Karpas-422 (cell line): ENCODE measurements around the gene ERBB3. TPM values are rescaled to one million over a fixed set of nuclear protein-coding genes. Genes with fewer than 3 reads are reported as not detected.

ENCODE experiments used
- DNase-seq: peaks from one replicate; pipeline ENCODE4 v3.0.0-alpha.2; 2015
- H2AFZ ChIP-seq: fragments of 200-600 bp; sonication (generic); 2 replicates; pipeline ENCODE4 v1.6.1; 2014; ENCODE audit warnings: antibody characterized with exemption, low read length, mixed read lengths
- H3K27ac ChIP-seq: fragments of 200-600 bp; sonication (generic); 2 replicates; pipeline ENCODE4 v1.5.1; 2014; ENCODE audit warnings: mild to moderate bottlenecking, low read length, moderate library complexity
- H3K27me3 ChIP-seq: fragments of 200-600 bp; sonication (generic); 2 replicates; pipeline ENCODE4 v1.6.1; 2014; ENCODE audit warnings: low read length, mixed read lengths
- H3K36me3 ChIP-seq: fragments of 200-600 bp; sonication (generic); 2 replicates; pipeline ENCODE4 v1.6.1; 2014; ENCODE audit warnings: low read length, mixed read lengths; ENCODE audit not compliant: insufficient read depth
- H3K4me1 ChIP-seq: fragments of 200-600 bp; sonication (generic); 2 replicates; pipeline ENCODE4 v1.6.1; 2014; ENCODE audit warnings: mild to moderate bottlenecking, low read length, mixed read lengths
- H3K4me2 ChIP-seq: fragments of 200-600 bp; sonication (generic); 2 replicates; pipeline ENCODE4 v1.6.1; 2014; ENCODE audit warnings: low read length, low read depth, mild to moderate bottlenecking; ENCODE audit not compliant: poor library complexity, severe bottlenecking
- H3K4me3 ChIP-seq: fragments of 200-600 bp; sonication (generic); 2 replicates; pipeline ENCODE4 v1.5.1; 2014; ENCODE audit warnings: mild to moderate bottlenecking, antibody characterized with exemption, low read length, mixed read lengths
- H3K79me2 ChIP-seq: fragments of 200-600 bp; sonication (generic); 2 replicates; pipeline ENCODE4 v1.6.1; 2014; ENCODE audit warnings: mild to moderate bottlenecking, low read length, mixed read lengths
- H3K9ac ChIP-seq: fragments of 200-600 bp; sonication (generic); 2 replicates; pipeline ENCODE4 v1.6.0; 2014; ENCODE audit warnings: low read length
- H3K9me2 ChIP-seq: fragments of 200-600 bp; sonication (generic), shearing (Covaris generic); replicated peaks from 2 replicates; pipeline ENCODE4 v1.6.0; 2014; ENCODE audit warnings: mild to moderate bottlenecking, low read length, moderate library complexity; ENCODE audit not compliant: insufficient read depth
- H3K9me3 ChIP-seq: fragments of 300-700, 200-600 bp; sonication (generic); 2 replicates; pipeline ENCODE4 v1.6.1; 2014; ENCODE audit warnings: low read length, mixed read lengths
- H4K20me1 ChIP-seq: fragments of 200-600 bp; sonication (generic); 2 replicates; pipeline ENCODE4 v1.6.1; 2014; ENCODE audit warnings: mild to moderate bottlenecking, antibody characterized with exemption, low read length, low read depth; ENCODE audit not compliant: insufficient read depth
- total RNA-seq: library from RNA; depleted of rRNA; stranded (reverse); fragments of >200 nt; shearing (Covaris generic); gene quantifications from 2 replicates; pipeline ENCODE4 v1.2.3, GENCODE V29; 2014; ENCODE audit warnings: low replicate concordance

The ERBB3 gene
- total RNA-seq, 1 experiment from 2014 or later: not detected

DNA sequence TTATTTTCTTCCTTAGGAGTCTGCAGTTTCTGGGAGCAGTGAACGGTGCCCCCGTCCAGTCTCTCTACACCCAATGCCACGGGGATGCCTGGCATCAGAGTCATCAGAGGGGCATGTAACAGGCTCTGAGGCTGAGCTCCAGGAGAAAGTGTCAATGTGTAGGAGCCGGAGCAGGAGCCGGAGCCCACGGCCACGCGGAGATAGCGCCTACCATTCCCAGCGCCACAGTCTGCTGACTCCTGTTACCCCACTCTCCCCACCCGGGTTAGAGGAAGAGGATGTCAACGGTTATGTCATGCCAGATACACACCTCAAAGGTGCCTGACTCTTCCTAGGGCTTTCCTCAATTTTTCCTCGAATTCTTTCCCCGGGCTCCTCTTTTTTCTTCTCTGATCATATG lies 21.1 kb downstream of the ERBB3 start:
- DNase-seq: no peak
- Histone ChIP-seq H4K20me1 (peaks cover 11% of the 10 kb centered on the region; the same call in 1 of the 2 replicates), H2AFZ (no peak overlapping the region), H3K4me2 (no peak overlapping the region), H3K4me1 (peaks cover 17% of the 10 kb centered on the region), H3K9me2 (no peaks in the 10 kb centered on the region), H3K9ac (no peak overlapping the region), H3K4me3 (no peak overlapping the region), H3K27me3 (no peaks in the 10 kb centered on the region), H3K9me3 (no peaks in the 10 kb centered on the region), H3K36me3 (peaks cover 6% of the 10 kb centered on the region; the same call in 1 of the 2 replicates), H3K79me2 (peaks cover 20% of the 10 kb centered on the region), H3K27ac (no peak overlapping the region)

DNA sequence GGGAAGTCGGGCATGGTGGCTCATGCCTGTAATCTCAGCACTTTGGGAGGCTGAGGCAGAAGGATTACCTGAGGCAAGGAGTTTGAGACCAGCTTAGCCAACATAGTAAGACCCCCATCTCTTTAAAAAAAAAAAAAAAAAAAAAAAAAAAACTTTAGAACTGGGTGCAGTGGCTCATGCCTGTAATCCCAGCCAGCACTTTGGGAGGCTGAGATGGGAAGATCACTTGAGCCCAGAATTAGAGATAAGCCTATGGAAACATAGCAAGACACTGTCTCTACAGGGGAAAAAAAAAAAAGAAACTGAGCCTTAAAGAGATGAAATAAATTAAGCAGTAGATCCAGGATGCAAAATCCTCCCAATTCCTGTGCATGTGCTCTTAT lies 22.7 kb downstream of the ERBB3 start:
- Histone ChIP-seq H3K4me2 (peak overlapping the region; percentile 89), H3K79me2 (peaks cover 36% of the 10 kb centered on the region), H3K9me2 (no peaks in the 10 kb centered on the region), H3K4me1 (peaks cover 25% of the 10 kb centered on the region), H2AFZ (no peak overlapping the region), H3K9me3 (no peaks in the 10 kb centered on the region), H3K27ac (no peak overlapping the region), H3K36me3 (peaks cover 21% of the 10 kb centered on the region), H4K20me1 (peaks cover 14% of the 10 kb centered on the region; the same call in 1 of the 2 replicates), H3K9ac (peak overlapping the region; percentile 99; the same call in 1 of the 2 replicates), H3K27me3 (no peaks in the 10 kb centered on the region), H3K4me3 (no peak overlapping the region)
- no peak for DNase-seq

DNA sequence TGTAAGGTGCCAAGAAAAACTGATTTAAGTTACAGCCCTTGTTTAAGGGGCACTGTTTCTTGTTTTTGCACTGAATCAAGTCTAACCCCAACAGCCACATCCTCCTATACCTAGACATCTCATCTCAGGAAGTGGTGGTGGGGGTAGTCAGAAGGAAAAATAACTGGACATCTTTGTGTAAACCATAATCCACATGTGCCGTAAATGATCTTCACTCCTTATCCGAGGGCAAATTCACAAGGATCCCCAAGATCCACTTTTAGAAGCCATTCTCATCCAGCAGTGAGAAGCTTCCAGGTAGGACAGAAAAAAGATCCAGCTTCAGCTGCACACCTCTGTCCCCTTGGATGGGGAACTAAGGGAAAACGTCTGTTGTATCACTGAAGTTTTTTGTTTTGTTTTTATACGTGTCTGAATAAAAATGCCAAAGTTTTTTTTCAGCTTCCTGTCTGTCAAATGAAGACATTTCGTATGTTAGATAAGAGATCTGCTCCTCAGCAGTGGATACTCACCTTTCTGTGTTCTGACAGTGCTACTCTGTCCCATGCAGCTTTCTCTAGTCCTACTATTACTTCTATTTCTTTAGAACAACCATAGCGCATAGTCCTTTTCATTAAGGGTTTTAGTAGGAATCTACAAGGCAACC lies 23.2 kb downstream of the ERBB3 start:
- Histone ChIP-seq H3K36me3 (peaks cover 26% of the 10 kb centered on the region), H3K9ac (peak overlapping the region; percentile 99), H3K9me3 (no peaks in the 10 kb centered on the region), H3K27ac (no peak overlapping the region), H4K20me1 (peaks cover 14% of the 10 kb centered on the region; the same call in 1 of the 2 replicates), H3K27me3 (no peaks in the 10 kb centered on the region), H3K4me2 (peak overlapping the region; percentile 89), H3K79me2 (peaks cover 37% of the 10 kb centered on the region), H2AFZ (peak overlapping the region; percentile 66; the same call in 1 of the 2 replicates), H3K4me1 (peaks cover 25% of the 10 kb centered on the region), H3K4me3 (peak overlapping the region; percentile 79), H3K9me2 (no peaks in the 10 kb centered on the region)
- DNase-seq: no peak

DNA sequence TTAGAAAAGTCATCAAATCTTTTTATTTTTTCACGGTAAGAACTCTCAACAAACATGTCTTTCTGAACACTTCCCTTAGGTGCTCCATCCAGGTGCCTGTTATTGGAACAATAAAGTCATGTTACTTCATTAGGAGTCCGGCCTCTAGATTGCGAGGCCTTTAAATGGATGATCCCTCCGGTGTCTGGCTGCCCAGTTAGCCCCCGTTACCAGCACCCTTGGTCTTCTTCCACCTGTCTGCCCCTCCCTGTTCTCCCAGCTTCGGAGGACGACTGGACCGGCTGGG lies 23.8 kb downstream of the ERBB3 start:
- Histone ChIP-seq H3K4me2 (peak overlapping the region; percentile 89), H3K27ac (peak overlapping the region; percentile 38; the same call in 1 of the 2 replicates), H3K9me3 (no peaks in the 10 kb centered on the region), H3K9me2 (no peaks in the 10 kb centered on the region), H3K9ac (peak overlapping the region; percentile 99), H3K79me2 (peaks cover 37% of the 10 kb centered on the region), H3K4me3 (peak overlapping the region; percentile 79), H2AFZ (peak overlapping the region; percentile 66), H3K27me3 (no peaks in the 10 kb centered on the region), H4K20me1 (peaks cover 14% of the 10 kb centered on the region; the same call in 1 of the 2 replicates), H3K36me3 (peaks cover 31% of the 10 kb centered on the region), H3K4me1 (peaks cover 25% of the 10 kb centered on the region)
- DNase-seq: no peak

DNA sequence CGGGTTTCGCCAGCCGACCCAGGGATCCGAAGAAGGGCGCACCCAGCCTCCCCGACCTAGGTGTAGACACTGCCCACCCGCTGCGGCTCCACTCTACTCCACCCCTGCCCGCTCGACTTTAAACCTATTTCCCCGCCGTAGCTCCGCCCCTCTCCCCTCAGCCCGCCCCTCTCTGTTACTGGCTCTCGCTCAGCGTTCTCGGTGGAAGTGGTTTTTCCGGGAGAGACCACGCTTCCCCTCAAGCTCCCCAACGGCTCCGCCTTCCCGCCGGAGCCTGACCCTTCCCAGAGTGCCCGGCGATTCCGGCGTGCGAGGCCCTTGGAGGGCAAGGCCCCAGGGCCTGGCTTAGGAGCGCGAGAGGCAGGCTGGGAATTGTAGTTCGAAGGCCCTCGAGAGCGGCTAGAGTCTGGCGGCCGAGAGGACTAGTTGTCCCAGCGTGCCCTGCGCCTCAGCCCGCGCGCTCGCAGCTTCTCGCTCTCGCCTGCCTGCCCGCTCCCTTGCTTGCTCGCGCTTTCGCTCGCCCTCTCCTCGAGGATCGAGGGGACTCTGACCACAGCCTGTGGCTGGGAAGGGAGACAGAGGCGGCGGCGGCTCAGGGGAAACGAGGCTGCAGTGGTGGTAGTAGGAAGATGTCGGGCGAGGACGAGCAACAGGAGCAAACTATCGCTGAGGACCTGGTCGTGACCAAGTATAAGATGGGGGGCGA lies 24.3 kb downstream of the ERBB3 start, which contains the start of gene PA2G4:
TSS of gene PA2G4 (plus strand) at position 451 of the 706 bp plus-strand sequence. CDS start at position 630, 179 bp downstream.
- Histone ChIP-seq H3K79me2 (peaks cover 37% of the 10 kb centered on the region), H2AFZ (peak within 1 kb of the TSS; percentile 66)

DNA sequence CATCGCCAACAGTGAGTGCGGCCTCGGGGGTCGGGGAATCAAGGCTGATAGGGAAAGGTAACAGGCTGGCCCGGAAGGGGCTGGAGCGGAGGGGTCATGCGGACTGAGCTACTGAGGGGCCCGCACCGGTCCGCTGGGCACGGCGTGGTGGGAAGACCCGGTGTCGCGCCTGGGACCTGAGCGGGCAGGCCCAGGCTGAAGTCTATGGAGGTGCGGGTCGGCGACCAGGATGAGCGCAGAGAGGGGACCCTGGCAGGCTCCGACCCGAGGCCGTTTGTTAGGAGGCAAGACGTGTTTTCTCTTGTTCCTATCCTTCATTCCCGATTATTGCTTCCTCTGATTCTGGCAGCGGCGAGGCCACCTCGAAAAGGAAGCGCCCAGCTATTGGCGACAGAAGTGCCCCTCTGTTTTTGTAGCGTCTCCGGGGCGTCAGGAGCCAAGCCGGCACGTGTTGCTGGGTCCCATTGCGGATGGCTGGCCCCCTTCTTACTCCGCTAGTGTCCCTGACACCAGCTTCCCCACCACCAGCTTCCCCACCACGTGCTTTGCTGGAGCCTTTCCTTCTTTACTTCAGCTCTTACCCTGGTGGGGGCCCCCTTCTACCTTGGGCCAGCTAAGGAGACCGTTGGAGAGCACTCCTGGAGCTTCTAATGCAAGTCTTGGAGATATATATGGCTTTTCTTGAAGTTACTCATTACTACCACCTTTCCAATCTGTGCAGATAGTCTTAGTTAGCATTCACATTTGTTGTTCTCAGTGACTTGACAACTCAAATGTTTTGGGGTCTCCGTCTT lies 25.0 kb downstream of the ERBB3 start:
- peaks cover 37% of the 10 kb centered on the region for H3K79me2 ChIP-seq
- peaks cover 25% of the 10 kb centered on the region for H3K4me1 ChIP-seq
- H3K9me2 ChIP-seq: no peaks in the 10 kb centered on the region
- DNase-seq: peak; percentile 73
- H3K36me3 ChIP-seq: peaks cover 36% of the 10 kb centered on the region
- H3K27me3 ChIP-seq: no peaks in the 10 kb centered on the region
- peak overlapping the region; percentile 88 for H3K27ac ChIP-seq
- peak overlapping the region; percentile 89 for H3K4me2 ChIP-seq
- H3K9ac ChIP-seq: peak overlapping the region; percentile 99
- no peaks in the 10 kb centered on the region for H3K9me3 ChIP-seq
- H2AFZ ChIP-seq: no peak overlapping the region
- H4K20me1 ChIP-seq: peaks cover 14% of the 10 kb centered on the region; the same call in 1 of the 2 replicates
- peak overlapping the region; percentile 79 for H3K4me3 ChIP-seq

More for the DNA sequence above, 24.3 kb downstream of the ERBB3 start, which contains the start of gene PA2G4:
- Histone ChIP-seq H3K9me2 (no peaks in the 10 kb centered on the region), H3K27ac (peak within 1 kb of the TSS; percentile 88), H3K4me2 (peak within 1 kb of the TSS; percentile 89), H3K36me3 (peaks cover 31% of the 10 kb centered on the region), H3K4me3 (peak within 1 kb of the TSS; percentile 79), H3K4me1 (peaks cover 25% of the 10 kb centered on the region), H3K9ac (peak within 1 kb of the TSS; percentile 99), H3K27me3 (no peaks in the 10 kb centered on the region), H3K9me3 (no peaks in the 10 kb centered on the region), H4K20me1 (peaks cover 14% of the 10 kb centered on the region; the same call in 1 of the 2 replicates)
- peak; percentile 100 for DNase-seq

DNA sequence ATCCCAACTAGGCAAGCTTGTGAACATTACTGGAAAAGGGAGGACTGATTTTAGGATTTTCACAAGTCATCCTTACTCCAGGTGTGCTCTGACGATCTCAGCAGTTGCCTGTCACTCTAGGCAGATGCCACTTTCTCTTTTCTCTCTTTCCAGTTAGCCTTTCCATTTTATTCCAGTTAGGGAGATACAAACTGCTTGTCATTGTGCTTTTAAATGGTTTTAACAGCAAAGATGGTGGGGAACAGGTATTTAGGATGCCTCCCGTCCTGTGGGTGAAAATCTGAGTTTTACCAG lies 25.6 kb downstream of the ERBB3 start:
- Histone ChIP-seq H3K79me2 (peaks cover 37% of the 10 kb centered on the region), H3K9me2 (no peaks in the 10 kb centered on the region), H3K27me3 (no peaks in the 10 kb centered on the region), H3K4me2 (peak overlapping the region; percentile 89), H4K20me1 (peaks cover 14% of the 10 kb centered on the region; the same call in 1 of the 2 replicates), H3K9ac (peak overlapping the region; percentile 99), H3K4me3 (peak overlapping the region; percentile 79), H3K9me3 (no peaks in the 10 kb centered on the region), H2AFZ (no peak overlapping the region), H3K4me1 (peaks cover 25% of the 10 kb centered on the region), H3K36me3 (peaks cover 39% of the 10 kb centered on the region), H3K27ac (peak overlapping the region; percentile 88)
- no peak for DNase-seq

DNA sequence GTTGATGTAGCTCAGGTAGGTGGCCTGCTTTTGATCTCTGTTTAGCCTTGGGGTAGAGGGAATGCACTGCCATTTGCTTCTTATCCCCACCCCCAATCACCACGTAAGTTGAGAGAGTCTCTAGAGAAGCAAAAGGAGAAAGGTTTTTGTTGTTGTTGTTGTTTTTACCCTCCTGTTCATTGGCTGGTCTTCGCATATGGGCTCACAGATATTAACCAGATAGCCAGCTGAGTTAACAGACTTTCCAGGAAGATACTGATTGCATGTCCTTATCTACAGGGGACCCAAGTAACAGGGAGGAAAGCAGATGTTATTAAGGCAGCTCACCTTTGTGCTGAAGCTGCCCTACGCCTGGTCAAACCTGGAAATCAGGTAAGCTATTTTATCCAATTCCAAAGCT lies 27.3 kb downstream of the ERBB3 start:
- H3K79me2 ChIP-seq: peaks cover 37% of the 10 kb centered on the region

More for the DNA sequence above, 27.3 kb downstream of the ERBB3 start:
- Histone ChIP-seq H3K4me3 (no peak overlapping the region), H3K4me2 (no peak overlapping the region), H2AFZ (no peak overlapping the region), H3K9me3 (no peaks in the 10 kb centered on the region), H3K27me3 (no peaks in the 10 kb centered on the region), H3K4me1 (peaks cover 25% of the 10 kb centered on the region), H3K27ac (no peak overlapping the region), H4K20me1 (peaks cover 14% of the 10 kb centered on the region; the same call in 1 of the 2 replicates), H3K36me3 (peaks cover 51% of the 10 kb centered on the region), H3K9ac (no peak overlapping the region; the same call in 1 of the 2 replicates), H3K9me2 (no peaks in the 10 kb centered on the region)
- no peak for DNase-seq
